Vagina (tissue), 2 donors: Measurements from ENCODE around the gene RPL37.

Source experiments
- POLR2A ChIP-seq, 2 donors: fragments of 450-650 bp; IDR thresholded peaks; one replicate each; pipeline ENCODE4 v1.6.1; 2017; ENCODE audit warnings: antibody characterized with exemption in 2 of 2, mild to moderate bottlenecking in 2 of 2, moderate library complexity in 2 of 2
- POLR2AphosphoS5 ChIP-seq, 2 donors: sonication (generic); formaldehyde crosslinking; IDR thresholded peaks; one replicate each; pipeline ENCODE4 v1.9.0; 2017; ENCODE audit warnings: antibody characterized with exemption in 2 of 2, mild to moderate bottlenecking in 2 of 2, low read depth in 1 of 2; ENCODE audit not compliant: insufficient read depth in 1 of 2
- TF ChIP-seq, protein P1 (sequence below), 3 experiments: fragments of 450-650 bp in 2 of 3; fragments of 200-600 bp in 1 of 3; sonication (generic) in 1 of 3; IDR thresholded peaks; one replicate each; pipeline ENCODE4 v1.5.1; 2017 to 2019; ENCODE audit warnings: antibody characterized with exemption in 3 of 3, mild to moderate bottlenecking in 2 of 3, moderate library complexity in 2 of 3

DNA sequence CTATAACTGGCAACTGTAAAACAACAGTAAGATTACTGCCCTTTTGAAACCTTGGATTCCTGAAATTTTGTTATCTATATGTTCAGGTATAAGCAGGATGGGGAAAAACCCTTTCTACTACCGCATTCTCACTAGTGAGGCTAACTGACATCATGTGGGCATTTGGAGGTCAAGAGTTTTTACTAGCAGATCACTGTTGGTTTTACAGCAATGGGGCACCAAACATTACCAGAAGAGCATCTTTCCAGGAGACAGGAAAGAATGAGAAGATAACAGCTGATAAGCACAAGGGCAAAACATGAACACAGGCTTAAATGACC lies 58.4 kb downstream of the RPL37 start:
- TF ChIP-seq, protein P1, sequence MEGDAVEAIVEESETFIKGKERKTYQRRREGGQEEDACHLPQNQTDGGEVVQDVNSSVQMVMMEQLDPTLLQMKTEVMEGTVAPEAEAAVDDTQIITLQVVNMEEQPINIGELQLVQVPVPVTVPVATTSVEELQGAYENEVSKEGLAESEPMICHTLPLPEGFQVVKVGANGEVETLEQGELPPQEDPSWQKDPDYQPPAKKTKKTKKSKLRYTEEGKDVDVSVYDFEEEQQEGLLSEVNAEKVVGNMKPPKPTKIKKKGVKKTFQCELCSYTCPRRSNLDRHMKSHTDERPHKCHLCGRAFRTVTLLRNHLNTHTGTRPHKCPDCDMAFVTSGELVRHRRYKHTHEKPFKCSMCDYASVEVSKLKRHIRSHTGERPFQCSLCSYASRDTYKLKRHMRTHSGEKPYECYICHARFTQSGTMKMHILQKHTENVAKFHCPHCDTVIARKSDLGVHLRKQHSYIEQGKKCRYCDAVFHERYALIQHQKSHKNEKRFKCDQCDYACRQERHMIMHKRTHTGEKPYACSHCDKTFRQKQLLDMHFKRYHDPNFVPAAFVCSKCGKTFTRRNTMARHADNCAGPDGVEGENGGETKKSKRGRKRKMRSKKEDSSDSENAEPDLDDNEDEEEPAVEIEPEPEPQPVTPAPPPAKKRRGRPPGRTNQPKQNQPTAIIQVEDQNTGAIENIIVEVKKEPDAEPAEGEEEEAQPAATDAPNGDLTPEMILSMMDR (IDR thresholded peaks at IDR 0.05), result no peak
- no peak for TF ChIP-seq POLR2A (IDR thresholded peaks at IDR 0.05)
- TF ChIP-seq POLR2AphosphoS5 (IDR thresholded peaks at IDR 0.05; ENCODE audit: insufficient read depth in 1 of 2, low read depth in 1 of 2), result no peak
